Measurements from ENCODE around the gene JDP2. TPM values are rescaled to one million over a fixed set of nuclear protein-coding genes. Genes with fewer than 3 reads are reported as not detected.

JDP2 gene
- total RNA-seq, 1 experiment from 2014 or later = 76.1 TPM

DNA sequence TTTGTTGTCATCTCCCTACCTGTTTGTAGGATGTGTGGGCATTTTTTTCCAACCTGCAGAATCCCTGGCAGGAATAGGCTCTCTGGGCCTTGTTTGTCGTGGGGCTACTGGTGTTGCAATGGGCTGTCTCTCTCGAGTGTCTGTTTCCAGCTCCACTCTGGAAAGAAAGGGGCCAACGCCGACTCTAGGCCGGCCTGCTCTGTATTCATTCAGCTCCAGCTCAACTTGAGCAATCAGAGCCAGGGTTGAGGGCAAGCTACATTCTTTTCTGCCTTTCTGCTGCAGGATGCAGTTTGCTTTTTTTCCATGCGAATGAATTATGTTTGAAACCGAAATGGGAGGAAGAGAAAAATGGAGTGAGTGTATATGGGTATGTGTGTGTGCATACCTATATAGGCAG is 2.3 kb downstream of the JDP2 start:
- peaks cover 15% of the 10 kb centered on the region for H3K36me3 ChIP-seq
- DNase-seq = no peak

DNA sequence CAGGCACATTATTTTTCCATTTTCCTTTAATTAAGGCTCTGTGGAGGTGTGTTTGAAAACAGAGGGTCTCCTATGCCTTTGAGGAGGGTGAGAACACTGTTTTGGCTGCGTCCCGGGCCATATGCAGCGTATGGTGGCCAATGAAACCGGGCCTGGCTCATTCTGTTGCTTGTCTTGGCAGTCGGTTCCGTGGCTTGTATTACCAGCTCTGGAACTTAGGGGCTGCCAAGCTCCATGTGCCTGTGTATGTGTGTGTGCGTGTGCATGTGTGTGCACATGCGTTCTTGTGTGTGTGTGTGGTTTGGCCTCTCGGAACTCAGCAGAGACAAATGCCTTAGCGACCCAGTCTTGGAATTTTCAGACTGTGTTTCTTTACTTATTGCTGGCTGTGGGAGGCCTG is 2.7 kb downstream of the JDP2 start:
- peak; percentile 48 for DNase-seq
- Histone ChIP-seq H3K27me3 (no peaks in the 10 kb centered on the region), H3K36me3 (peaks cover 15% of the 10 kb centered on the region), H3K4me3 (peak overlapping the region; percentile 64), H3K9me3 (no peaks in the 10 kb centered on the region)

More for the DNA sequence above, 2.3 kb downstream of the JDP2 start:
- H3K27me3 ChIP-seq = no peaks in the 10 kb centered on the region
- H3K9me3 ChIP-seq = no peaks in the 10 kb centered on the region
- H3K4me3 ChIP-seq = peak overlapping the region; percentile 64

DNA sequence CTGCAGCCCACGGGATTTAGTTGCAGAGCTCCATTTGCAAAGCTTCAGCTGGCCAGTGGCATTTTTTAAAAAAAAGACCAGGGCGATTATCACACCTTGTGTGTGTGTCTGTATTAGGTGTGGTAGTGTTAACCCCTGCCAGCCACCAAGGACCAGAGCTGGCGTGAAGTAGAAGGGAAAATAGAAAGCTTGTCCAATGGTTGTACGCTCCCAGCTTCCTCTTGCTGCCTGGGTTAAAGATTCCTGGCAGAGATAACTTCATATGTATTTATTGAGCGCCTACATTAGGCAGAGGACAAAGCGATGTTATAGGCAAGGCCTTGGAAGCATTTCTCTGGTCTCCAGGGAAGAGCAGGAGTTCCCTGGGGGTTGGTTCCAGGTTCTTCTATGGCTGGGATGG is 3.2 kb downstream of the JDP2 start:
- H3K27me3 ChIP-seq = no peaks in the 10 kb centered on the region
- DNase-seq = no peak
- no peaks in the 10 kb centered on the region for H3K9me3 ChIP-seq
- H3K4me3 ChIP-seq = peak overlapping the region; percentile 64; the same call in 1 of the 2 replicates
- peaks cover 15% of the 10 kb centered on the region for H3K36me3 ChIP-seq

DNA sequence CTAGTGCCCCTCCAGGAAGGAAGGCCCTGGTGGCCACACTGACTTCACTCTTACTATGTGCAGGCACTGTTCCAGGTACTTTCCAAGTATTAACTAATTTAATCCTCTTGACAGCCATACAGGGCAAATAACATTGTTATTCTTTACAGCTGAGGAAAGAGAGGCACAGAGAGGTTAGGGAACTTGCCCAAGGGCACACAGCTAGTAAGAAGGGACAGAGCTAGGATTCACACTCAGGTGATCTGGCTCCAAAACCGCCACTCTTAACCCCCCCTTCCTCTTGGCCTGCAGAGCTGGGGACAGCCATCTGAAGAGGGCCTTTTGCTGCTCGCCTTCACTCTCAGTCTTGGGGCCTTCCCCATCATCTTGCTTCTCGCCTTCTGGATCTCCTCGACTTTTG is 4.0 kb downstream of the JDP2 start:
- Histone ChIP-seq H3K27me3 (no peaks in the 10 kb centered on the region), H3K9me3 (no peaks in the 10 kb centered on the region), H3K36me3 (peaks cover 21% of the 10 kb centered on the region), H3K4me3 (no peak overlapping the region)
- no peak for DNase-seq

- H3K4me3 ChIP-seq = no peak overlapping the region
- no peaks in the 10 kb centered on the region for H3K9me3 ChIP-seq
- H3K27me3 ChIP-seq = no peaks in the 10 kb centered on the region
- peaks cover 21% of the 10 kb centered on the region for H3K36me3 ChIP-seq
- no peak for DNase-seq
Measured at GRCh38 chr14:75432411-75432810, 4.6 kb downstream of the JDP2 start.

- no peak for DNase-seq
- Histone ChIP-seq H3K4me3 (no peak overlapping the region), H3K27me3 (no peaks in the 10 kb centered on the region), H3K9me3 (no peaks in the 10 kb centered on the region), H3K36me3 (peaks cover 24% of the 10 kb centered on the region)
Measured at GRCh38 chr14:75433631-75434071, 5.8 kb downstream of the JDP2 start.

- Histone ChIP-seq H3K9me3 (no peaks in the 10 kb centered on the region), H3K4me3 (no peak overlapping the region), H3K36me3 (peaks cover 24% of the 10 kb centered on the region), H3K27me3 (no peaks in the 10 kb centered on the region)
- no peak for DNase-seq
Measured at GRCh38 chr14:75434138-75434889, 6.5 kb downstream of the JDP2 start.

GRCh38 chr14:75434890-75435248 is 7.0 kb downstream of the JDP2 start:
- H3K4me3 ChIP-seq = no peak overlapping the region
- no peaks in the 10 kb centered on the region for H3K9me3 ChIP-seq
- peaks cover 24% of the 10 kb centered on the region for H3K36me3 ChIP-seq

GRCh38 chr14:75435473-75435872 is 7.7 kb downstream of the JDP2 start:
- Histone ChIP-seq H3K9me3 (no peaks in the 10 kb centered on the region), H3K36me3 (peaks cover 27% of the 10 kb centered on the region), H3K4me3 (no peak overlapping the region), H3K27me3 (no peaks in the 10 kb centered on the region)
- no peak for DNase-seq

More at GRCh38 chr14:75434890-75435248, 7.0 kb downstream of the JDP2 start:
- no peak for DNase-seq
- H3K27me3 ChIP-seq = no peaks in the 10 kb centered on the region

- no peaks in the 10 kb centered on the region for H3K9me3 ChIP-seq
- H3K36me3 ChIP-seq = peaks cover 41% of the 10 kb centered on the region
- no peaks in the 10 kb centered on the region for H3K27me3 ChIP-seq
- no peak for DNase-seq
- no peak overlapping the region for H3K4me3 ChIP-seq
Measured at GRCh38 chr14:75437201-75438143, 9.7 kb downstream of the JDP2 start.

GRCh38 chr14:75438486-75439080 is 10.8 kb downstream of the JDP2 start:
- H3K36me3 ChIP-seq = peaks cover 43% of the 10 kb centered on the region

GRCh38 chr14:75439989-75440388 is 12.2 kb downstream of the JDP2 start:
- Histone ChIP-seq H3K27me3 (no peaks in the 10 kb centered on the region), H3K36me3 (peaks cover 45% of the 10 kb centered on the region), H3K4me3 (no peak overlapping the region), H3K9me3 (no peaks in the 10 kb centered on the region)
- DNase-seq = no peak

More at GRCh38 chr14:75438486-75439080, 10.8 kb downstream of the JDP2 start:
- H3K27me3 ChIP-seq = no peaks in the 10 kb centered on the region
- DNase-seq = no peak
- H3K9me3 ChIP-seq = no peaks in the 10 kb centered on the region
- no peak overlapping the region for H3K4me3 ChIP-seq

DNA sequence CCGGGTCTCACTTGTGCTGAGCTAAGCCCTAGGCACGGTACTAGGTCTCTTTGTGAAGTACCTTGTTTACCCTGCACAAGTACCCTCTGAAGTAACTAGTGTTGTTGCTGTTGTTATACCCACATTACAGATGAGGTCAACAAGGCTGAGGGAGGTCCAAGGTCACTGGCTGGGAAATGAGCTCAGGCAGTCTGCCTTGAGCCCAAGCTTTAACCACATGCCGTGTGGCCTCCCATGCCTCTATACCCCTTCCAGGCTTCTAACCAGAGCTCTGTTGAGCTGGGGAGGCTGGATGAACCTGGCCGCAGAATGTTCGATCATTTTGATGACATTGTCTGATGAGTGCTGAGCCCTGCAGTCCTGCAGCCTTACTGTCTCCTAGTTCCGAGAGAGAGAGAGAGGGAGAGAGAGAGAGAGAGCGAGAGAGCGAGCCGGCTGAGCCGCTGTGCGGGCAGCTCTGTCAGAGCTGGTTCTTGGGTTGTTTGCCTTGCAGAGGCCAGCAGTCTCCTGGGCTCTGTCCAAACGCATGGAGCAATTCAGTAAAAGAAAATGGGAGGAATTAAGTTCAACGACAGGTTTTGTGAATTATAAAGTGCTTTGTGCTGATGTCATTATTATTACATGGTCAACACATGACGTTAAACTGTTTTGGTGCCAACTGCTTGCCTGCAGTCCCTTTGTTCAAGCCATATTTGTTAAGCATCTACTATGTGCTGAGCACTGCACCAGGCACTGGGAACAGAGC is 13.1 kb downstream of the JDP2 start:
- Histone ChIP-seq H3K9me3 (no peaks in the 10 kb centered on the region), H3K27me3 (no peaks in the 10 kb centered on the region), H3K36me3 (peaks cover 45% of the 10 kb centered on the region), H3K4me3 (no peak overlapping the region)
- DNase-seq = peak; percentile 47

DNA sequence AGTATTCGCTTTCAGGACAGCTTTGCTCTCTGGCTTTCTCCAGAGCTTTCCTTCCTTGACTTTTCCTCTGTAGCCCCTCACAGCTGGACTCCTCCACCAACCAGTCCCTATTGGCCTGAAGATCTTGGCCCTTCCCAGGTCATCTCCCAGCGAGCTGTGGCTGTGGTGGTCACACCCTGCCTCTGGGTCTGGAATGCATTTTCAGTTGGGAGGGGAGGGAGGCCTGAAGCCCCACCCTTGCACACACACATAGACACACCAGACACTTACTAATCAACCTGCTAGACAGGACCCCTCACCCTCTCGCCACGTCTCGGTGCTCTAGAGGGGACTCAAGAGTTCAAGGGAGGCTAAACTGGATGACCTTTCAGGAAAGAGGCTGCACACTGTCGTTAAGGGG is 13.9 kb downstream of the JDP2 start:
- DNase-seq = no peak
- no peaks in the 10 kb centered on the region for H3K27me3 ChIP-seq
- H3K36me3 ChIP-seq = peaks cover 44% of the 10 kb centered on the region
- H3K4me3 ChIP-seq = no peak overlapping the region
- no peaks in the 10 kb centered on the region for H3K9me3 ChIP-seq

DNA sequence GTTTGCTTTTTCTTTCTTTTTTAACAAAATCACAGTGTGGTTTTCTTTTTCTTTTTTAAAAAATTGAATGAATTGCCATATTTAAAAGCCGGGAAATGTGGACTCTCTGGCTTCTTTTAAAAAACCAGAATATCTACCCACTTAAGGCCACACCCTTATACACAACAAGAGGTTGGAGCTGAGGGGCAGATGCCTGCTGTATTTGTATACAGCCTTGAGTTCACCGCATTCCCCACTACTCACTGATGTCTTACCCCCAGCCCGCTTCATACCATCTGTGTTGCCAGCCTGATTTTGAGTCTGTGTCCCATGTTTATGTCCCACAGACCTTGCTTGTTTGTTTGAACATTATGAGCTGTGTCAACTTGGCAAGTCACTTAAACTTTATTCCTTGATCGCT is 14.3 kb downstream of the JDP2 start:
- DNase-seq = no peak
- H3K4me3 ChIP-seq = no peak overlapping the region
- H3K27me3 ChIP-seq = no peaks in the 10 kb centered on the region
- H3K36me3 ChIP-seq = peaks cover 44% of the 10 kb centered on the region
- H3K9me3 ChIP-seq = no peaks in the 10 kb centered on the region

DNA sequence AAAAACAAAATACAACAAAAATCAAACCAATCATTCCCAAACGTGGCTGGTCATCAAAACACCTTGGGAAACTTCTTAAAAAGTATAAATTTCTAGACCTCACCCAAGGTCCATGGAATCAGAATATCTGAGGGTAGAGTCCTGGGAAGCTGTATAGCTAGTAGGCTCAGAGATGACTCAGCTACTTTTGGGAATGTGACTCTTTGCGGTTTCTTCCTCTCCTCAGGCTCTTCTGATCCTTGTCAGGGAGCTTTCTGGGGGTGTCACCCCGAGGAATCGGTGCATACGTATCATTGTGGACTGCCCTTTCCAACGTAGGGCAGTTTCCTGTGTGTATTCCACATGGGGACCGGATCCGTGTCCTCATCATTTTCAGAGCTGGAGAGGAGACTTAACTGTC is 14.8 kb downstream of the JDP2 start:
- DNase-seq = no peak
- H3K9me3 ChIP-seq = no peaks in the 10 kb centered on the region
- no peak overlapping the region for H3K4me3 ChIP-seq
- H3K36me3 ChIP-seq = peaks cover 44% of the 10 kb centered on the region
- no peaks in the 10 kb centered on the region for H3K27me3 ChIP-seq
